CD4-positive, alpha-beta T cell treated with Interferon alpha-2 for 1 hour (primary cell): ENCODE results near the gene NRF1.

Experiments used
- DNase-seq, 2 donors: peaks; one replicate each; pipeline ENCODE4 v3.0.0-alpha.2; 2020 to 2022

The NRF1 gene

DNA sequence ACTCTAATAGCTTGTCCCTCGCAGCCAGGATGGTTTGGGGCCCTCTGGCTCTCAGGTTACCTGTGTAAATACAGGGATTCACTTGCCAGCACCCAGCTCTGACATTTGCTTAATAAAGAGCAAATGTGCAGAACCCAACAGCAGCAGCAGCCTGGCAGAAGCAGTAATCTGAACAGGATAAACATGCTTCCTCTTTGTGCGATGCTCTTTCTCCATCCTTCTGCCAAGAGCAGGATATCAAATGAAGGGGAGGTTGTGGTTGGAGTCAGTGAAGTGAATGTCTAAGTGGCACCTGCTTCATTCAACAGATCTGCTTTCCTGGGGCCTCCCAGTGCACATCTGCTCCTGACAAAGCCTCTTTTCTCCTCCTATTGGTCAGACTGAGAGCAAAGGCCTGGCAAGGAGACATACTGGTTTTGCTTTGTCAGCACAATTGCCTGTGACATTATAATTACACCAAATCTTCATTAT is 130.3 kb downstream of the NRF1 start:
- DNase-seq, result no peak

DNA sequence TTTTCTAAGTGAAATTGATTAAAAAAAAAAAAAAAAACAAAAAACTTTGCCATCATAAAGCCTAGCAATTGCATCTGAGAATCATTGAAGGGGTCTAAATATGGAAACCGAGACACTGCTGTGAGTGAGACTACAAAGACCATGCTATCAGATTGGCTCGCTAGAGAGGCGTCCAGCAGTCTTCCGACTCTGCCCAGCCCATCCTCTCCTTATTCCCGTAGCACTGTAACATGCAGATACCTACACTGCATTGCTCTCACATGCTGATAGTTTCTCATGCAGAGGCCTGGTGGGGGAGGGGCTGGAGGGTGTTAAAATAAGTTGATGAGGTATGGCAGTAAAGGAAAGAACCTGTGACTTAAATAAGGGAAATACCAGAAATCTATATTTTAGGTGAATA is 130.7 kb downstream of the NRF1 start:
- no peak for DNase-seq

DNA sequence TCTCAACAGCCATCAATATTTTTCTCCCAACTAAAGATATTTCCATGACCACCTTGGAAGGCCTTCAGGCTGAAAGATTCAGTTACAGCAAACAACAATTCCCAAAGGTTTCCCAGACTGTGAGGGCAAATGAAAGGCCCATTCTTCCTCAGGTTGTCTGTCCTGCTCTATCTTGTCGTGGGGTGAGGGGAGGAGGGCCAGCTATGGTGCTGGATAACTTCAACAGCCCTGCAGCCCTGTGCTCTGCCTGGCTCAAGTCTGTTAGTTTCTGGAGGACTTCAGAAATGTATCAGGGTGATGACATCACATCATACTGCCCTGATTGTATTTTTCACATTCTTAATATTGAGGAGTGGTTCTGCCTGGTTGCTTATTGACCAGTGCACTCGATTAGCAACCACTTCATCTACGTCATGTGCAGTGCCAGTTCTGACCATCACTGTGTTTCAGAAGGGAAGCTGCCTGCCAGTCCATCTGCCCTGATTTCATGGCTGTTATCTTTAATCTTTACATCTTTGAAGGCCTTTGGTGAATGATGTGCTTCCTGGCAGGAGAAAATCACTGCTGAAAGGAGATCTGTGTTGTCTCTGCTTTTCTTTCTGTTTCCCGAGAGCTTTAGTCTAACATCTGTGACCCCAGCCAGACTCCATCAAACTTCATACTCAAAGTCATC is 135.5 kb downstream of the NRF1 start:
- DNase-seq, result no peak

DNA sequence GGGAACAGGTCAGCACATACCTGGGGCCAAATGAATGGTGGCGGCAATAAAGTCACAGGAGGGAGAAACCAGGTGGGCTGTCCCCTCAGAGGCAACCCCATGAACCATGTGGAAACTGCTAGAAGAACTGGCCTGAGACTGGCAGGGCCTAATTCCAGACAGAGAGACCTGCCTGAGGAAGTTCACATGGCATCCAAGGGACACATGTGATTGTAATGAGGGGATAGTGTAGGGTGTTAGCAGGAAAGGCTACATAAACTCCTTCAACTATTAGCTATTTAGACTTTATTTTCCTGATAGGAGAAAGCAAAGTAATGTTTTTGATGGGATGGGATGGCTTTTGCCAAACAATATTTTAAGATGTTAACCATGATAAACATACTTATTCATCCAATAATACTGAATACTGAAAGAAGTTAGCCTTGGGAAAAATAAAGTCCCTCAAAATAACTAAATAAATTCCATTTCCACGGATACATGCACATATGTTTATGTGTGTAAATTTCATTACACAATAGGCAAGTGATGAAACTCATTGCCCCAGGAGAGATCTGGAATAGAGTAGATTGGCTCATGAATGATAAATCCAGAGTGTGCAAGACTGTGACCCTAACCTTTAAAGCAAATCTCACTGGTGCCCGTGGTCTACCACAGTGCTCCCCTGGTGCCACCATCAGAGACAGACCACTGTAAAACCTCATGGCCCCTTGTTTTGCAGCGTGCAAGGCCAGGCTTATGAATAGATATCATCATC is 137.0 kb downstream of the NRF1 start:
- no peak for DNase-seq

DNA sequence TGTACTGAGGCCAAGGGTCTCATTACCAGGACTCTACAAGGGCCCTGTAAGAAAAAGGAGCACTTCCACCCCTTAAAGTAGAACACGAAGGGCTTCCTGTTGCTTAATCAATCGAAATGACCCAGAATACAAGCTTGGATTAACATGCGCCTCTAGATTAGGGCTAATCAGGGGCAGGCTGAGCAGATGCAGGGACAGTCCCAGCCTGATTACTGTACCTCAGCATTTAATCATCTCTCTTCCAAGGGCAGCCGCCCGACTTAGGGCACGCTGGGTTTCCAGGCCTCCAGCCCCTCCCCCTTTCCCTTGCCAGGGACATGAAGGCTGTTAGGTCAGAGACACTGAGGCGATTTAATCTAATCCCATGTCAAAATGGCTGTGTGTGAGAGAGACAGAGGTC is 138.6 kb downstream of the NRF1 start:
- no peak for DNase-seq

DNA sequence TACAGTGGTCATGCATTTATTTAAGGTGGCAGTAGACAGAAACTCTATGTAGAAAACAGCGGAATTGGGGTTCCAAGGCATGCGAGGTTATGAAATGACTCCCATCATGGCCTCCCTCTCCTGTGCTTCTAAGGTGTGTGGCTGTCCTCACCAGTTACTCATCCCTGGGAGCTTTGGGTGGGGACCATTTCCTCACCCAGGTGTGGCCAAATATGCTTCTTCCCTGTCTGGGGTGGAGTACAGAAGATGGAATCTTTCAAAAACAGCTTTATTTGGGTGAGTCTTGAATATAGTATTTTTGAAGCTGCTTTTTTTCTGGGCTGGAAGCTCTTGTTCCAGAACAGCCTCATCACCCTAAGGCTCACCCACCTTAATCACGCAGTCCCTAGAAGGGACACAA is 139.0 kb downstream of the NRF1 start:
- no peak for DNase-seq

DNA sequence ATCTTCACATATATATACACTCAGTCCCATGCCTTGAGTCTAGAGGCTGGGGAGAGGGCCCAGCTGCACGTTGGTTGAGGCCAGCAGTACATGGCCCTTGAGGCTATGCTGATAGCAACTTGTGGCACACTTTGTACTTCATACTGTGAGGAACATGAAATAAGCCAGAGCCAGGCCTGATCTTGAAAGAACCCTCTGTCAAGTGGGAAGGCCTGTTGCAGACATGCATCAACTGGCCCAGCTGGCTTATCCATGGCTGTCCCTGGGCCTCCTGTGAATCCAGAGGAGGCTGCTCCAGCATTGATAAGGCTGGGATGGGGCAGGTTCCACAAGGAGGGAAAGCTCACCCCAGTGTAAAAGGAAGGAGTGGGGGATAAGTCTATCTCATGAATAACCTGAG is 140.4 kb downstream of the NRF1 start:
- DNase-seq, result no peak

DNA sequence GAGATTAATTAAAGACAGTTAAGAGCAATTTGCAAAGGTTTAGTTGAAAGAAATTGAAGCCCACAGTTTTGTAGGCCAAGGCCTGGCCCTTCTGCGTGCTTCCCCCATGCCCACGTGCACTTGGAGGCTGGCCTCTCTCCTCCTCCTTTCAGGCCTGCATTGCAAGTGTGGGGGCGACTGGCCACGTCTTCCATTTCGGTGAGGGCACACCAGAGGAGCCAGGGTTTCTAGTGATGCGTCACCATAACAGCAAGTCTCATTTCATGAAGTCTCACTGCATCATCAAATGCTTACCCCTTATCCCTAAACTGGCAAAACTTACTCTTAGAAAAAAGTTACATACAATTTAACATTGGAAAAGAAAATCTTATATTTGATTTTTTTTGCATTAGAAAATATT is 141.2 kb downstream of the NRF1 start:
- no peak for DNase-seq

DNA sequence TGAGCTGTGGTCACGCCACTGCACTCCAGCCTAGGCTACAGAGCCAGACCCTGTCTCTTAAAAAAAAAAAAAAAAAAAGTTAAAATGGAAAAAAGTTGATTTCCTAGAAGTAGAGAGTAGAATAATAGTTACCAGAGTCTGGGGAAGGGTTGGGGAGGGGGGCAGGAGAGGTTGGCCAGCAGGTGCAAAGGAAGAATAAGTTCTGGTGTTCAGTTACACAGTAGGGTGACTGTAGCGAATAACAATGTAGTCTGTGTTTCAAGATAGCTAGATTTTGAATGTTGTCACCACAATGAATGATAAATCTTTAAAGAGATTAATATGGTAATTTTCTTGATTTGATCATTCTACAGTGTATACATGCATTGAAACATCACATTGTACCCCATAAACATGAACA is 142.9 kb downstream of the NRF1 start:
- DNase-seq, result no peak

DNA sequence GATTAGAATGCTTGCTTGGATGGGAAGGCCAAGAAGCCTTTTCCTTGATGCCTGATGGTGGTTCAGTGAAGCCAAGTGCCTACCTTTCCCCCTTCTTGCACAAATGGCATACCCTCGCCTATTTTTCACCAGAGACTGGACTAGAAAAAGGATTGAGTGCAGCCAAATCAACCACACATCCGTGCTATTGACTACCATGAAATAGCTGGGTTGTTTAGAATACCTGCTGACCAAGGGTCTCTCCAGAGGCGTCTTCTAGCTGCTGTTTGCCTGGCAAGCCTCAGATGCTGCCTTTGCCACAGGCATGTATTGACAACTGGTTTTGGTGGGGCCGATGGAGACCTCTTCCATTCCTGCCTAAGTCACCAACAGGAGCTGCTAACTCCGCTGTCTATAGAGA is 146.5 kb downstream of the NRF1 start:
- no peak for DNase-seq

DNA sequence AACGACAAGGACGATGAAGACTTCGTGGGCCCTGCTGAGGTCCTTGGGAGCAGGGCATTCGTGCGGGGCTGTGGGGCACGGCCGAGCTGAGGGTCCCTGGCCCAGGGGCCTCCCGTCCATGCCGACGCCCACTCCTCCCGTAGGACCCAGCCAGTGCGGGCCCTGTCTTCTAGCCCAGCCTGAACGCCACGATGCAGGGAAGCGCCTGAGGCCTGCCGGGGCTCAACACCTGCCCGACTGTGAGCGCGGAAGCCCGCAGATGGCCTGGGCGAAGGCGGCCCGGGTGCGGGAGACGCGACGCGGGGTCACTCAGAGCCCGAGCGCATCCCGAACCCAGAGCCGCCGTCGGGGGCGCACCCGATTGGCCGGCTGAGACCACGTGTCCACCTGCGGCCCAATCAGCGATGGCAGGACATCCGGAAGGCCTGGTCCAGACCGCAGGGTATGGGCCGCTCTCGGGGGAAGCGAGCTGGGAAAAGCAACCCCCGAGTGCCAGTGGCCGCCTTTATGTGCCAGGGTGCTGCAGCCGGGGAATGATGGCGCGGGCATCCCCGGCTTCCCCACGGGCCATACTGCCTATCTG is 151.0 kb downstream of the NRF1 start:
- DNase-seq, result no peak

DNA sequence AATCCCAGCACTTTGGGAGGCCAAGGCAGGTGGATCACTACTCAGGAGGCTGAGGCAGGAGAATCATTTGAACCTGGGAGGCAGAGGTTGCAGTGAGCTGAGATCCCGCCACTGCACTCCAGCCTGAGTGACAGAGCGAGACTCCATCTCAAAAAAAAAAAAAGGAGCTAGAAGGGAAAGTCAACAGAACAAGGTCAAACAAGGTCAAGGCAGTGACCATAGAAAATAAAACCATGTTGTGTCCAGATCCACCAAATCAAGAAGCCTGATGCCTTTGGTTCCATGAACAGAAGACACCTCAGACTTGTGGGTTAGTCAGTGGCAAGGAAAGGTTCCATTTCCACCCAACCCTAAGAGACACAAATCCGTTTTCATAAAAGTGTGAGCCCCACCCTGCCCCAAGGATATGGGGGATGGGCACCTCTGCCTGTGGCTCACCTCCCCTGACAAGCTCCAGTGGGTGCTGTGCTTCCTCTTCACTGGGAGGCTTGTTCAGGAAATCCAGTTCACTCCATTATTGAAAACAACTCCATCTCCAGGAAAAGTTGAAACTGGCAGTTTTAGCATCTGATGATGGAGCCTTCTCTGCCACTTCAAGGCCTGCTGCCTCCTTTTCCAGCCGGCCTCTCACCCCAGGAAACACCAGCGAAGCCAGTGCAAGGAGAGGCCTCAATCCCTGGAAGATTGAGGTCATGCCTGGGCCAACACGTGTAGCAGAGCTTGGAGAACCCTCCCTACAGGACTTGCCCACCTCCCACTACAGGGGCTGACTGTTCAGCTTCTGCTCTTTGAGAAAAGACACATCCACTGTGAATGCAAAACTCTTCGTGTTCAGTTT is 152.9 kb downstream of the NRF1 start:
- no peak for DNase-seq

DNA sequence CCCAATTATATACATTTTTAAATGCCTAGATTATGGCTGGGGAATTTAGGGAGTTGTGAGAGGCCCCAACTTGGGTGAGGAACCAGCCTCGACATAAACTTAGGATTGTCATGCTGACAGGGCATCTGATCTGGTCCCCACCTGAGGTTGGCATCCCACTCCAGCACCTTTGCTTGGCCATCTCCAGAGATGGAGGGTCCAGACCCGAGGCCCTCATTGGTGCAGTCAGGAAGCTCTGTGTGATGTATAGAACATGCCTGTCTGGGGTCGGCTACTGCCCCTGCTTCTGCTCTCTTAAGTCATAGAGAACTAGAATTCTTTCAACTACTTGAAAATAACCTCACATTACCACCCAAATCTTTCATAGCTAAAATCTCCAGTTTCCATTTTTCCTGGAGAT is 153.8 kb downstream of the NRF1 start:
- no peak for DNase-seq

DNA sequence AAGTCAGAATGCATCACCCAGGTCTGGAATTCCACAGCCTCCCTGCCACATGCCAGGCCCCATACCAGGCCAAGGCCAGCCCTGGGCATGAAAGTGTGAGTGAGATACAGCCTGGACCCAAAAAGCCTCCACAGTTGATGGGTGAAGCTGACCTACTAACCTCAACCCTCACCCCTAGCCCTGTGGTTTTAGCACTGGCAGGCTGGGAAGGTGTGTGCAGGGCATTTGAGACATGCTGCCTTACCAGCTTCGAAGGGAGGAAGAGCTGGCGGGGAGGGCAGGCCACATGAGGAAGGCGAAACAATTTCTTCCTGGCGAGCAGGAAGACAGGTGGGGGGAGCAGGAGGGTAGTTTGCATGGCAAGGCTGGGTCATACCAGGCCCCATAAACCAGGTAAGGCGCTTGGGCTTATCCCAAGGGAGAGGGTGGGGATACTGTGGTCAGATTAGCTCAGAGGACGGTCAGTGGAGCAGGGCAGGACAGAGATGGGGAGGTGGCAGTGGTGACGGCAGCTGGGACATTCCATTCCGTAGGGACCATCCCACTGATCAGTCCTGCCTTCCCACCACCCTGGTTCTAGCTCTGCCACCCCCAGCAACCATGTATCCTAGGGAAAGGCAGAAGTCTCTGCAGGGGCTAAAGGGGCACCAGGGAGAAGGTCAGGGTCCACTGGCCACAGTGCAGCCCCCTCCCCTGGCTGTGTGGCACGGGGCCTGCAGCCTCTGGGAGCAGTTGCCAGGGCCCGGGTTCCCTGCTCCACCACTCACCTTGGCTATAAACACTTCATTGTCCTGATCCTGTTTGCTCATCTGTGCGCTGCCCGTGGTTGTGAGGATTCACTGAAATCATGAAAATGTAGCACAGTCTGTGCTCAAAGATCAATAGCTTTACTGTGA is 155.8 kb downstream of the NRF1 start:
- no peak for DNase-seq

DNA sequence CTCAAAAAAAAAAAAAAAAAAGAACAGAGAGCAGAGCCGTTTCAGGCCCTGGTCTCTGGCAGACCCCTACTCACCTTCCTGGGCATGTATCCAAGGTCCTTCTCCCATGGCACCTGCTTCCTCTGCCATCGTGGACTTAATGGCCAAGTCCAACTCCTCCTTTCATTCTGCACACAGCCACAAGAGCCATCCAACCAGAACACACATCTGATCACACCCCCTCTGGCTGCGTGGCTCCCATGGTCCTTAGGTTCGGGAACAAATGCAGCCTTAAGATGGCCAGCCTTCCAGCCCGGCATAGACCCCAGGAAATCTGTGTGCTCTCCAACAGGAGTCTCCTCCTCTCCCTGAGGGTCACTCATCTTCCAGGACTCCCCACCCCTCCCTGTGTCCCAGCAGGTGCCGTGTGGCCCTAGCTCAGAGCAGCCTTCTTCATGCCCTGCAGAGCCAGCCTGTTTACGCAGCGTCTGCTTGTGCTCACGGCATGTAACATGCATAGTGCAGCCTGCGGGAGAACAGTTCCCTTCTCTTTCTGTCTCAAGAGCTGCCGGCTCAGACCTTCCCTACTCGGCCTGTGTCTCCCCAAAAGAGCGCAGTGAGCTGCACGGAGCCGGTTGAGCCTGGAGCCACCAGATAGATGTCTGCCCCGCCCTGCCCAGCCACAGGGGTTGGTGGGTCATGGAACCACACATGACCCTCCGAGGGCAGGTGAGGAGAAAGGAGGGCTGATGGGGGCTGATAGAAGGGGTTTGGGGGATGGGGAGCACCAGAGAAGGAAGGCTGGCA is 157.3 kb downstream of the NRF1 start:
- DNase-seq, result no peak

DNA sequence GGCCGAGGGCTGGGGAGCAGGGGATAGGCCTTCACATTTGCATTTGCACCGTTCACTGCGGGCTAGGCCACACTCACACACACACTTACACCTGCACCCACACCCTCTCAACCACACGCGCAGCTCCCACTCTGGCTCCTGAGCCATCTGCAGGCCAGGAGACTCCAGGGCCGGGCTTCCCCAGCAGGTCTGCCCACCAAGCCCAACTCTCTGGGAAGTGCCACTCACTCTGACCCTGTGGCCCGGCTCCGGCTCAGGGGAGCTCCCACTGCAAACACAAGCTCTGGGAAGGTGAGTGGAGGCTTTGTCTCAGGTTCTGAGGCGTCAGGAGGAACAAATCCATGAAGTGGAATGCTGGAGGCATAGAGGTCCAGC is 157.9 kb downstream of the NRF1 start:
- no peak for DNase-seq

DNA sequence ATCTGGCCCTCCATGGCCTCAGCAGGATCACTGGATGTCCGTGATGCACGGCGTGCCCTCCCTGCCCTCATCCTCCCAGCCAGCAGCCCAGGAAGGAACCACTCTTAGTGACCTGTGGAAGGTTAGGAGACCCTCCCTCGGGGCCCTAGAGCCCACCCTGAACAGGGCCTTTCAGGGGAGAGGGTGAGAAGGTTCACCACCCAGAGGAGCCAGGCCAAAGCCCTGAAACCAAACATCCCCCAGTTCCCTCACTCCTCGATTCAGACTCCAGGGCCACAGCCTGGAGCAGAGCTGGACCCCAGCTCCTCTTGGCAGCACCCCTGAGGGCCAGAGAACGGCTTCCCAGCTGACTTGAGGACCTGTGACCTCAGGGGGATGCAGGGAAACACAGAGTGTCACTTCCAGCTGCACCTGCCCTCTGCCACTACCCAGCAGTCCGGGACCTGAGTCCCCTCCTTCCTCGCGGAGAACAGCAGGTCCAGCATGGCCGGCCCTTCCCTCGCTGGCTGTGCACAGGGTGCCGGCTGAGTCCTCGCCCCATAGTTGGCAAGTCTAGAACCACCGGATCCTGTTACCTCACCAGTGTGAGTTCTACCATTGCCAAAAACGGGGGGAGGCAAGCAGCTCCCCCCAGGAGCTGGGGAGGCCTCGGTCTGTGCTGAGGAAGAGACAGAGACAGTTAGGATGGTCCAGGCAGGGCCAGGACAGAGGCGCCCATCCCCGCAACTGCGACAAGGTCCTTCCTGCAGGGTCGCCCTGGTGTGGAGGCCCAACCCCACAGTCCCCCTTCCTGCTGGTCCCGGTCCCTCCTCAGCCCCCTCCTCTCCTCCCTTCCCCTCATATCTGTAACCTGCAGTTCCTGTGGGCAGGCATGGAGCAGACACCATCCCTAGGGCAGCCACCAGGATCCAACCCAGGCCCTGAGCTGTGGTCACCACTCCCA is 158.6 kb downstream of the NRF1 start:
- no peak for DNase-seq

DNA sequence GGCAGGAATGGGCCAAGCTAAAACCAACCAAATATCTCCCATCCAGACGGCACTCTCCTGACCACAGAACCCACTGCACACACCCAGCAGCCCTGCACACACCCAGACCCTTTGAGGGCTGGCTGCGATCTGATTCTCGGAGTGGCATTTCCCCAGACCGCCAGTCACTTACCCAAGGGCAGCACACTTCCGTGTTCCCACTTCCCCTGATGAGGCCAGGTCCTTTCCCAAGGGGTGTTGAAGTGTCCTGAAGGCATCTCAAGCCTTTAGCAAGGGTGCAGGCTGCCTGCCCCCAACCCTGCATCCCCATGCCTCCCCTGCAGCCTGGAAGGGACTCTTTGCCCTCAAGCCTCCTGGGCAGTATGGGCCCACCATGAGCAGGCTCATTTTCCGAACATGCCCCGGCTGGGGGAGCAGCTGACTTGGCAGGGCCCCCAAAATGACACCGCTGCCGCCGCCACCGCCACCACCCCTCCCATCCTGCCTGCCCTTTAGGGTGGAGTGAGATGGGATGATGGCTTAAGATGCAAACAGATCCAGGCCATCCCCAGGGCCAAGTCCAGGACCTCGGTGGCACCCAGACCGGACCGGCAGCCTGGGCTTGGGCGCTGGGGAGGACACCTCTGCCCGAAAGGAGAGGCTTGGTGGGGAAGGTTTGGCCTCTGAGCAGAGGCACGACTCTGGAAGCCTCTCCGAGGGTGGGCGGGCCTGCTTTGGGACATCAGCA is 159.8 kb downstream of the NRF1 start:
- DNase-seq, result no peak

DNA sequence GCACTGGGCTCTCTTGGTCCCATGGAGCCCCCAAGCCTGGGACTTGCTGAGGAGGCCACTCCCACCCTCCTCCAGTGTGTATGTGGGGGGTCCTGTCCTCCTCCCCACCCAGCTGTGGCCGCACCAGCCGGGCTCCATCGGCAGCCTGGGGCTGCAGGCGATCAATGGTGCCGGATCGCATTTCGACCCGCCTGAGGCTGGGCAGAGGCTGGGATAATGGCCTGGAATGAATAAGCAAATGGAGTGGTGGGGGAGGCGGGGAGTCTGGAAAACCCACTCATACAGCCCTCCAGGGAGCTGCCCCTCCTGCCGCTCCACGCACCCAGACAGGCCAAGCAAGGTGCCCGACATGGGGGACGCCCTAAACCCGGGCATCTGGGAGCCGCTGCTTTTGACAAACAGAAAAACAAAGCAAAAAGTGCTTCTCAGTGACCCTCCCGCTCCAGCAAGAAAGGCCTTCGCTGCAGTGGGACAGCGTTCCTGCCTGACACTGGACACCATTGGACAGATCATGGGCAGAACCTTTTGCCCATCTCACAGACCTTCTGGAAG is 160.5 kb downstream of the NRF1 start:
- DNase-seq, result no peak
